Kidney epithelial cell (primary cell): ENCODE results near the gene TRIM50. TPM values are rescaled to one million over a fixed set of nuclear protein-coding genes. Genes with fewer than 3 reads are reported as not detected.

Experiments used
- DNase-seq: peaks from one replicate; pipeline ENCODE4 v3.0.0-alpha.2; 2010; ENCODE audit warnings: low read depth
- H3K27me3 ChIP-seq: 2 replicates; pipeline ENCODE4 v1.6.0; 2011; ENCODE audit warnings: low read length; ENCODE audit not compliant: control insufficient read depth, insufficient read depth
- H3K36me3 ChIP-seq: 2 replicates; pipeline ENCODE4 v1.5.1; 2011; ENCODE audit warnings: low read length; ENCODE audit not compliant: control insufficient read depth, insufficient read depth
- H3K4me3 ChIP-seq: 2 replicates; pipeline ENCODE4 v1.5.1; 2011; ENCODE audit warnings: low read depth, mild to moderate bottlenecking, control low read depth, low read length
- CTCF ChIP-seq: IDR thresholded peaks from 2 replicates; pipeline ENCODE4 v1.5.1; 2011; ENCODE audit warnings: mild to moderate bottlenecking, moderate library complexity, low read length, control low read depth, inconsistent platforms; ENCODE audit not compliant: insufficient read depth, poor library complexity, severe bottlenecking
- total RNA-seq: library from RNA; depleted of rRNA; stranded (reverse); fragments of >200 nt; gene quantifications from 2 replicates; pipeline ENCODE4 v1.2.3, GENCODE V29; 2015

The TRIM50 gene
- total RNA-seq, 1 donor from 2014 or later, result not detected

GRCh38 chr7:73343671-73344380 is 15.9 kb upstream of the TRIM50 start:
- TF ChIP-seq CTCF, result no peak
- Histone ChIP-seq H3K4me3 (no peak overlapping the region), H3K27me3 (peaks cover 4% of the 10 kb centered on the region), H3K36me3 (no peaks in the 10 kb centered on the region)
- DNase-seq, result no peak

GRCh38 chr7:73342645-73343044 is 14.8 kb upstream of the TRIM50 start:
- TF ChIP-seq CTCF, result peak; percentile 69
- no peaks in the 10 kb centered on the region for H3K36me3 ChIP-seq
- H3K27me3 ChIP-seq, result peaks cover 4% of the 10 kb centered on the region
- no peak overlapping the region for H3K4me3 ChIP-seq
- DNase-seq, result no peak

GRCh38 chr7:73341877-73342276 is 14.0 kb upstream of the TRIM50 start:
- Histone ChIP-seq H3K4me3 (no peak overlapping the region), H3K36me3 (no peaks in the 10 kb centered on the region), H3K27me3 (peaks cover 4% of the 10 kb centered on the region)
- no peak for TF ChIP-seq CTCF
- no peak for DNase-seq

GRCh38 chr7:73340514-73340913 is 12.6 kb upstream of the TRIM50 start:
- Histone ChIP-seq H3K27me3 (peaks cover 6% of the 10 kb centered on the region), H3K36me3 (no peaks in the 10 kb centered on the region), H3K4me3 (no peak overlapping the region)
- no peak for TF ChIP-seq CTCF
- no peak for DNase-seq

- DNase-seq, result no peak
- H3K36me3 ChIP-seq, result no peaks in the 10 kb centered on the region
- TF ChIP-seq CTCF, result no peak
- H3K27me3 ChIP-seq, result peaks cover 3% of the 10 kb centered on the region
- no peak overlapping the region for H3K4me3 ChIP-seq
These were observed 10.4 kb upstream of the TRIM50 start for GRCh38 chr7:73338321-73338720.

GRCh38 chr7:73332447-73332846 is 4.6 kb upstream of the TRIM50 start:
- TF ChIP-seq CTCF, result no peak
- H3K27me3 ChIP-seq, result peaks cover 3% of the 10 kb centered on the region

More at GRCh38 chr7:73332447-73332846, 4.6 kb upstream of the TRIM50 start:
- no peak for DNase-seq
- no peak overlapping the region for H3K4me3 ChIP-seq
- no peaks in the 10 kb centered on the region for H3K36me3 ChIP-seq
